Urothelium cell line (cell line): ENCODE results near the gene IL17C.

Experiments used
- DNase-seq: peaks from one replicate; pipeline ENCODE4 v3.0.0; 2011; ENCODE audit warnings: low spot score, mixed read lengths
- FAIRE-seq: peaks from 2 replicates; lab custom pipeline; 2011; peaks lifted over from hg19 to GRCh38; lab: Jason Lieb, UNC

IL17C gene

GRCh38 chr16:88681084-88681680 is 42.8 kb downstream of the IL17C start:
- DNase-seq = no peak
- peak; percentile 83 for FAIRE-seq

GRCh38 chr16:88681709-88682451 is 43.5 kb downstream of the IL17C start:
- DNase-seq (no peak), FAIRE-seq (no peak)

DNA sequence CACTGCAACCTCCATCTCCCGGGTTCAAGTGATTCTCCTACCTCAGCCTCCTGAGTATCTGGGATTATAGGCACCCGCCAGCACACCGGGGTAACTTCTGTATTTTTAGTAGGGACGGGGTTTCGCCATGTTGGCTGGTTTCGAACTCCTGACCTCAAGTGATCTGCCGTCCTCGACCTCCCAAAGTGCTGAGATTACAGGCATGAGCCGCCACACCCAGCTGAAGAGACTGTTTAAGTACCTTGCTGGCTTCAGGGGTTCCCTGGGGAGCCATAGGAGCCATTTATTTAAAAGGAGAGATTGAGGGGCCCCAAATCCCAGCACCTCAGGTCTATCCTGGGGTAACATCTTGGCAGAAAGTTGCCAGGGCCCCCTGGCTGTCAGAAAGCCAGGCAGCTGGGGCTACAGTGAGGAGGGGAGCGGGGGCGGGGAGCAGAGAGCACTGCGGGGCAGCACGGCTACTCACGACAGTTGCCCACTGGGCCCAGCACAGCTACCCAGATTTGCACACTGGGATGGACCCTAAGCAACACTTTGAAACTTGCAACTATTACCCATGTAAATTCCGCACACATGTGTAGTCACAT is 46.3 kb downstream of the IL17C start:
- FAIRE-seq (no peak), DNase-seq (no peak)

DNA sequence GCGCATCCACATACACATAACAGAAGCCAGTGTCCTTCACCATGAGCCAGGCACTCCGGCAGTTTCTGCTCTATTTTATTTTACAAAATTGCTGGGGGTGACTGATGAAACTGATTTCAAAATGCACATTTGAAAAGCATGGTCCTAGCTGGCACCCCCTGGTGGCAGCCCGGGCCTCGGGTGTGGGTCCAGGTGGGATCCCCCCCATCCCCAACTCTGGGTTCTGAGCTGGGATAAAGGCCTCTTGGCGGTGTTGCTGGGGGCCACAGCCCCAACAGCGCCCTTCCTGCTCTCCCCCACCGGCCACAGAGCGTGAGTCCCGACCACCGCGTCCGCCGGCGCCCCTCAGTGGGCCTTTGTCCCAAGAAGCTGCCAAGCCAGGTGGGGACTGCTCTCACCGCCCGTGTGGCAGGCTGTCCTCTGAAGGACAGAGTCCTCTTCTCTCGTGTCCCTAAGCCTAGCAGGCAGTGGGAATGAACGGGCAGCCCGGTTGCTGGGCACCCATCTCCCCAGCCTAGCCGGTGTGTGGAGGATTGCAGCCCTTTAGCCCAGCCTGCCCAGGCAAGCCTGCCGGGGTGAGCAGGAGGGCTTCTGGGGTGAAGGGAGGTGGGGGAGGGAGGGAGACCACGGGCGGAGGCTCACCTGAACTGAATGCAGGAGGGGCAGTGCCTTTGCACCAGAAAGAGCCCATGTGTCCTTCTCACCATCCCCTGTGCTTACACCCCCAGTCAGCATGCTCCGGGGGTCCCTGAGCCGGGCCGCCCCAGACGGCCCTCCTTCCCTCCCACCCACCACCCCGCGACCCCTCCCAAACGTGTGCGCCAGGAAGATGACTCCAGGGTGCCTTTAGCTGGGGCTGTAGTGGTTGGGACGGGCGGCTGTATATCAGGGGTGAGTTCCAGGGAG is 47.0 kb downstream of the IL17C start:
- DNase-seq (peak; percentile 59), FAIRE-seq (no peak)

GRCh38 chr16:88686062-88686438 is 47.7 kb downstream of the IL17C start:
- no peak for FAIRE-seq
- DNase-seq = peak; percentile 55

DNA sequence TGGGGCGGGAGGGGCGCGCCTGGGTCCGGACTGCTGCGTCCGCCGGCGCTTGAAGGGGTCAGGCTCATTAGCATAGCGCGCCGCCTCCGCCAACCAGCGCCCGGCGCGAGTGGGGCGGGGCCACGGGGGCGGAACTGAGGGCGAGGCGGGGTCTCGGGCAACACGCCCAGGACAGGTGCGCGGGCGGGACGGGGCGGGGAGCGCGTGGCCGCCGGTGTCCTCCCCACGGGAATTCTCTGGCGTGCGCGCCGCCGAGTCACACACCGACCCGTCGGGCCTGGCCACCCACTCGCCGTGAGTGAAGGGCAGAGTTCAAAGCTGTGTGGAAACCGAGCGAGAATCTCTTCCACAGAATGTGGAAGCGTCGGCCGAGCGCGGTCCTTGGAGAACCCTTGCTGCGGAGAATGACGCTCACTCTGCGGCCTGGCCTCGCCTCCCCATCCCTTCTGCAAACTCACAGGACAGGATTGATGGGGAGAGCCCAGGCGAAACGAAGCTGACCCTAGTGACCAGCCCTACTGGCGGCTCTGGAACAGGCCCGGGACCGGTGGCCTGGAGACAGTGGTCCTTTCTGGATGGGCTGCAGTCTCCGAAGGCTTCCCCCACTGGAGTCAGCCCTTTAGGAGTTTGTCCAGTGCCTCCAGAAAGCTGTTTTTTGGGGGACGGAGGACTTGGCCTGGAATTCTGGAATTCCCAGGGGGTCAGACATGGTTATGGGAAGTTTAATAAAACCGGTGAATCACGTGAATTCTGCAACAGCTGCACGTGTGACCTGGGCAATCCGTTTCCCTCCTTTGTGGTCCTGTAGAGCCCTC is 48.3 kb downstream of the IL17C start, which contains the start of gene SNAI3:
Gene SNAI3, minus strand, starts transcription at position 69 of the 815 bp plus-strand sequence. CDS start 101 bp downstream, outside the sequence.
- DNase-seq = peak; percentile 96
- no peak for FAIRE-seq

DNA sequence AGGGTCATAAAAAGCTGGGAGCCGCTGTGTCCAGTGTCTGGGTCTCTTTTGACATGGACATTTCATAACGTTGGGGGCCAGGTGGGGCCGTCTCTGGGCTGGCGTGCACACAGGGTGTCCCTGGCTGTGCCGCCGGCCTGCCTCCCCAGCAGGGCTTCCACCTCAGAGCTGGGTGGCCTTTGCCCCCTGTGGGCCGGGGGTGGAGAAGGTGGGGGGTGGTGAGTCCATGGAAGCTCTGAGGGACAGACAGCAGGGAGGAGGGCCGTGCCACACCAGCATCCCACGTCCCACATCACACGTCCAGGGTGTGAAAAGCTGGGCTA is 48.8 kb downstream of the IL17C start:
- no peak for DNase-seq
- FAIRE-seq = no peak

DNA sequence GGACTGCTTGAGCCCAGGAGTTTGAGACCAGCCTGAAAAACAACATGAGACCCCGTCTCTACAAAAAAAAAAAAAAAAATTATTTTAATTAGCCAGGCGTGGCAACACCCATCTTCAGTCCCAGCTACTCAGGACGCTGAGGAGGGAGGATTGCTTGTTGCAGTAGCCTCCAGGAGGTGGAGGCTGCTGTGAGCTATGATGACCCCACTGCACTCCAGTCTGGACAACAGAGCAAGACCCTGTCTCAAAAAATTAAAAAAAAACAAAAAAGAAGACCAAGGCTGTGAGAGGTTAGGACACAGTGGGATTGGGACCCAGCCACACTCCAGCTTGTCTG is 49.3 kb downstream of the IL17C start:
- DNase-seq = no peak
- no peak for FAIRE-seq

DNA sequence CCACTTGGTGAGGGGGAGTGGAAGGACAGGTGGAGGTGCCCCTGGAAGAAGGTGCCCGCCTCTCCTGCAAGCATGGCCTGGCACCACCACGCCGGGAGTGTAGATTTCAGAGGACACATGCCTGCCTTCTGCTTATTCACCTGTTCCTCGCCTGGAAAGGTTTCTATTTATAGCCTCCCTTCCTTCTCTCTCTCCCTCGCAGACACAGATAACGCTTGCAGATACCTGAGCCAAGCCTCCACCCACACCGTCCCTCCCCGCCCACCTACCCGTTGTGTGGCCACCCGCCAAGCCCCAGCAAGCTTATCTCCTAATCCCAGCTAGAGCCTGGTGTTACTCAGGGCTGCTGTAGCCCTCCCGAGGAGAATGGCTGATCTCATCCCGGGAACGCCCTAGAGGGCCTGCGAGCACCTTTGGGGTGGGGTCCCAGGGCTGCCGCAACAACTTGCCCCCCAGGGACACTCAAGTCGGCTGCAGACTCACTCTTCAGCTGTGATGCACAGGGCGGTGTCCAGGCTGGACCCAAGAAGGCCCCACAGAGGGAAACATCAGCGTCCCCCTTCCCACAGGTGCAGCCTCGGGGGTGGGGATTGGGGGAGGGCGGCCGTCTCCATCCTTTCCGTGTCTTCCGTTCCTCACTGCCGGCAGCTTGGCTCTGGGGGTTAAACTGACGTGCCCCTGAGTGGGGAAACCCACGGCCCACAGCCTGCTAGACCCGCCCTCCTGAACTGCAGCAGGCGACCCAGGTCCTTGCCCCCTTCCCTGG is 49.8 kb downstream of the IL17C start:
- DNase-seq (no peak), FAIRE-seq (no peak)
